Measurements from ENCODE around the gene CD300LG.

The CD300LG gene

GRCh38 chr17:43875476-43876147 is 28.6 kb downstream of the CD300LG start:
- no peak overlapping the region for H3K27ac ChIP-seq (ENCODE audit: insufficient read depth in 1 of 2, low read depth in 1 of 2, low read length in 2 of 2, poor library complexity in 1 of 2, severe bottlenecking in 2 of 2)
- H3K9me3 ChIP-seq (ENCODE audit: control extremely low read depth in 1 of 5, control insufficient read depth in 4 of 5, insufficient read depth in 2 of 5, low read depth in 1 of 5, low read length in 4 of 5), result no peaks in the 10 kb centered on the region
- no peak for DNase-seq
- CTCF ChIA-PET, result no interaction called here
- WGBS (ENCODE audit: insufficient coverage), result 90% methylated on average over 2 of the region's 3 CpGs
- POLR2A ChIA-PET, result no interaction called here
- no peaks in the 10 kb centered on the region for H3K36me3 ChIP-seq (ENCODE audit: control insufficient read depth in 4 of 4, insufficient read depth in 4 of 4, low read length in 3 of 4)
- H3K4me3 ChIP-seq (ENCODE audit: control insufficient read depth in 1 of 7, extremely low read depth in 1 of 7, insufficient read depth in 4 of 7, low read depth in 2 of 7, low read length in 6 of 7), result no peak overlapping the region
- peaks cover 0 to 5% (median 0%) of the 10 kb centered on the region in 5 experiments for H3K27me3 ChIP-seq (replicated peaks in 2 of 5; ENCODE audit: control insufficient read depth in 4 of 5, insufficient read depth in 5 of 5, low read length in 4 of 5)
- no peaks in the 10 kb centered on the region for H3K4me1 ChIP-seq (ENCODE audit: control extremely low read depth in 1 of 4, control insufficient read depth in 4 of 4, insufficient read depth in 4 of 4, low read length in 3 of 4)

- no peak for DNase-seq
- Histone ChIP-seq H3K27me3 (replicated peaks in 2 of 5; ENCODE audit: control insufficient read depth in 4 of 5, insufficient read depth in 5 of 5, low read length in 4 of 5) (peaks cover 0 to 5% (median 0%) of the 10 kb centered on the region in 5 experiments), H3K4me3 (ENCODE audit: control insufficient read depth in 1 of 7, extremely low read depth in 1 of 7, insufficient read depth in 4 of 7, low read depth in 2 of 7, low read length in 6 of 7) (no peak overlapping the region), H3K36me3 (ENCODE audit: control insufficient read depth in 4 of 4, insufficient read depth in 4 of 4, low read length in 3 of 4) (no peaks in the 10 kb centered on the region), H3K4me1 (ENCODE audit: control extremely low read depth in 1 of 4, control insufficient read depth in 4 of 4, insufficient read depth in 4 of 4, low read length in 3 of 4) (no peaks in the 10 kb centered on the region), H3K27ac (ENCODE audit: insufficient read depth in 1 of 2, low read depth in 1 of 2, low read length in 2 of 2, poor library complexity in 1 of 2, severe bottlenecking in 2 of 2) (no peak overlapping the region), H3K9me3 (ENCODE audit: control extremely low read depth in 1 of 5, control insufficient read depth in 4 of 5, insufficient read depth in 2 of 5, low read depth in 1 of 5, low read length in 4 of 5) (no peaks in the 10 kb centered on the region)
- CTCF ChIA-PET, result interaction anchor here (0.6 to 5.6 kb wide), 8 partner anchors 10 to 134 kb away, joined by 3 to 43 read pairs (median 20); partner anchors contain the start of gene MPP2
- 88% methylated on average over 3 of the region's 7 CpGs for WGBS (ENCODE audit: insufficient coverage)
- POLR2A ChIA-PET, result no interaction called here
Observed at GRCh38 chr17:43877031-43877430, 30.1 kb downstream of the CD300LG start.

GRCh38 chr17:43877451-43878155 is 30.6 kb downstream of the CD300LG start:
- no peak overlapping the region for H3K27ac ChIP-seq (ENCODE audit: insufficient read depth in 1 of 2, low read depth in 1 of 2, low read length in 2 of 2, poor library complexity in 1 of 2, severe bottlenecking in 2 of 2)
- DNase-seq, result no peak
- POLR2A ChIA-PET, result no interaction called here
- no peaks in the 10 kb centered on the region for H3K4me1 ChIP-seq (ENCODE audit: control extremely low read depth in 1 of 4, control insufficient read depth in 4 of 4, insufficient read depth in 4 of 4, low read length in 3 of 4)
- H3K9me3 ChIP-seq (ENCODE audit: control extremely low read depth in 1 of 5, control insufficient read depth in 4 of 5, insufficient read depth in 2 of 5, low read depth in 1 of 5, low read length in 4 of 5), result no peaks in the 10 kb centered on the region
- H3K36me3 ChIP-seq (ENCODE audit: control insufficient read depth in 4 of 4, insufficient read depth in 4 of 4, low read length in 3 of 4), result no peaks in the 10 kb centered on the region
- CTCF ChIA-PET, result interaction anchor here (0.6 to 5.6 kb wide), 28 partner anchors 10 to 179 kb away, joined by 3 to 43 read pairs (median 4); partner anchors contain the start of genes CD300LG and MPP2
- peaks cover 0 to 5% (median 0%) of the 10 kb centered on the region in 5 experiments for H3K27me3 ChIP-seq (replicated peaks in 2 of 5; ENCODE audit: control insufficient read depth in 4 of 5, insufficient read depth in 5 of 5, low read length in 4 of 5)
- H3K4me3 ChIP-seq (ENCODE audit: control insufficient read depth in 1 of 7, extremely low read depth in 1 of 7, insufficient read depth in 4 of 7, low read depth in 2 of 7, low read length in 6 of 7), result no peak overlapping the region
- WGBS (ENCODE audit: insufficient coverage), result 98% methylated on average over 9 of the region's 10 CpGs

GRCh38 chr17:43878260-43879175 is 31.5 kb downstream of the CD300LG start:
- Histone ChIP-seq H3K27me3 (replicated peaks in 2 of 5; ENCODE audit: control insufficient read depth in 4 of 5, insufficient read depth in 5 of 5, low read length in 4 of 5) (peaks cover 0 to 5% (median 0%) of the 10 kb centered on the region in 5 experiments), H3K27ac (ENCODE audit: insufficient read depth in 1 of 2, low read depth in 1 of 2, low read length in 2 of 2, poor library complexity in 1 of 2, severe bottlenecking in 2 of 2) (no peak overlapping the region), H3K4me3 (ENCODE audit: control insufficient read depth in 1 of 7, extremely low read depth in 1 of 7, insufficient read depth in 4 of 7, low read depth in 2 of 7, low read length in 6 of 7) (no peak overlapping the region), H3K4me1 (ENCODE audit: control extremely low read depth in 1 of 4, control insufficient read depth in 4 of 4, insufficient read depth in 4 of 4, low read length in 3 of 4) (no peaks in the 10 kb centered on the region), H3K36me3 (ENCODE audit: control insufficient read depth in 4 of 4, insufficient read depth in 4 of 4, low read length in 3 of 4) (no peaks in the 10 kb centered on the region), H3K9me3 (ENCODE audit: control extremely low read depth in 1 of 5, control insufficient read depth in 4 of 5, insufficient read depth in 2 of 5, low read depth in 1 of 5, low read length in 4 of 5) (no peaks in the 10 kb centered on the region)
- DNase-seq, result peak; percentile 50 to 62 (median 54)
- WGBS (ENCODE audit: insufficient coverage), result 18% methylated on average over 11 of the region's 13 CpGs
- ChIA-PET POLR2A (no interaction called here), CTCF (interaction anchor here (0.6 to 5.6 kb wide), 34 partner anchors 11 to 178 kb away, joined by 3 to 43 read pairs (median 4); partner anchors contain the start of genes CD300LG and MPP2)

- Histone ChIP-seq H3K9me3 (ENCODE audit: control extremely low read depth in 1 of 5, control insufficient read depth in 4 of 5, insufficient read depth in 2 of 5, low read depth in 1 of 5, low read length in 4 of 5) (no peaks in the 10 kb centered on the region), H3K27ac (ENCODE audit: insufficient read depth in 1 of 2, low read depth in 1 of 2, low read length in 2 of 2, poor library complexity in 1 of 2, severe bottlenecking in 2 of 2) (no peak overlapping the region), H3K4me3 (ENCODE audit: control insufficient read depth in 1 of 7, extremely low read depth in 1 of 7, insufficient read depth in 4 of 7, low read depth in 2 of 7, low read length in 6 of 7) (no peak overlapping the region), H3K4me1 (ENCODE audit: control extremely low read depth in 1 of 4, control insufficient read depth in 4 of 4, insufficient read depth in 4 of 4, low read length in 3 of 4) (no peaks in the 10 kb centered on the region), H3K27me3 (replicated peaks in 2 of 5; ENCODE audit: control insufficient read depth in 4 of 5, insufficient read depth in 5 of 5, low read length in 4 of 5) (no peaks in the 10 kb centered on the region), H3K36me3 (ENCODE audit: control insufficient read depth in 4 of 4, insufficient read depth in 4 of 4, low read length in 3 of 4) (no peaks in the 10 kb centered on the region)
- ChIA-PET CTCF (interaction anchor here (0.9 to 5.6 kb wide), 19 partner anchors 9 to 304 kb away, joined by 3 to 43 read pairs (median 5); partner anchors contain the start of genes CD300LG and MPP2), POLR2A (interaction anchor here (1.3 kb wide), 1 partner anchor 162 kb away, joined by 4 read pairs; no protein-coding TSS in a partner anchor)
- WGBS (ENCODE audit: insufficient coverage), result 97% methylated on average over 12 of the region's 20 CpGs
- no peak for DNase-seq
Observed at GRCh38 chr17:43879723-43880419, 32.9 kb downstream of the CD300LG start.

- CTCF ChIA-PET, result interaction anchor here (0.9 to 5.6 kb wide), 14 partner anchors 9 to 304 kb away, joined by 3 to 43 read pairs (median 5); partner anchors contain the start of genes CD300LG and MPP2
- H3K4me1 ChIP-seq (ENCODE audit: control extremely low read depth in 1 of 4, control insufficient read depth in 4 of 4, insufficient read depth in 4 of 4, low read length in 3 of 4), result no peaks in the 10 kb centered on the region
- no peaks in the 10 kb centered on the region for H3K9me3 ChIP-seq (ENCODE audit: control extremely low read depth in 1 of 5, control insufficient read depth in 4 of 5, insufficient read depth in 2 of 5, low read depth in 1 of 5, low read length in 4 of 5)
- DNase-seq, result peak; percentile 34 to 43 (median 42)
- WGBS (ENCODE audit: insufficient coverage), result 86% methylated on average over 17 of the region's 20 CpGs
- no peak overlapping the region for H3K4me3 ChIP-seq (ENCODE audit: control insufficient read depth in 1 of 7, extremely low read depth in 1 of 7, insufficient read depth in 4 of 7, low read depth in 2 of 7, low read length in 6 of 7)
- POLR2A ChIA-PET, result interaction anchor here (1.3 kb wide), 1 partner anchor 161 kb away, joined by 4 read pairs; no protein-coding TSS in a partner anchor
- peaks cover 0 to 2% (median 0%) of the 10 kb centered on the region in 5 experiments for H3K27me3 ChIP-seq (replicated peaks in 2 of 5; ENCODE audit: control insufficient read depth in 4 of 5, insufficient read depth in 5 of 5, low read length in 4 of 5)
- H3K36me3 ChIP-seq (ENCODE audit: control insufficient read depth in 4 of 4, insufficient read depth in 4 of 4, low read length in 3 of 4), result no peaks in the 10 kb centered on the region
- H3K27ac ChIP-seq (ENCODE audit: insufficient read depth in 1 of 2, low read depth in 1 of 2, low read length in 2 of 2, poor library complexity in 1 of 2, severe bottlenecking in 2 of 2), result no peak overlapping the region
Observed at GRCh38 chr17:43880420-43880991, 33.5 kb downstream of the CD300LG start.

Data from common myeloid progenitor, CD34-positive (primary cell).